LoVo (cell line): ENCODE results near the gene AGPS.
"Not testable (repeated sequence)": the region's sequence is repeated elsewhere in the genome, so short reads cannot be mapped to it uniquely, and the experiment has no call there.

Experiments
- DNase-seq: peaks from one replicate; pipeline ENCODE4 v3.0.0-alpha.2; 2016; ENCODE audit warnings: low spot score

Gene AGPS

GRCh38 chr2:177531706-177532105 is 139.1 kb downstream of the AGPS start:
- DNase-seq, result no peak

- DNase-seq, result no peak
Measured at GRCh38 chr2:177532567-177532966, 140.0 kb downstream of the AGPS start.

GRCh38 chr2:177533253-177533652 is 140.7 kb downstream of the AGPS start:
- DNase-seq, result no peak

GRCh38 chr2:177535000-177535399 is 142.4 kb downstream of the AGPS start:
- no peak for DNase-seq

GRCh38 chr2:177535958-177536504 is 143.5 kb downstream of the AGPS start:
- DNase-seq, result no peak

- DNase-seq, result no peak
Measured at GRCh38 chr2:177537213-177537612, 144.6 kb downstream of the AGPS start.

- no peak for DNase-seq
Measured at GRCh38 chr2:177537636-177538035, 145.1 kb downstream of the AGPS start.

- no peak for DNase-seq
Measured at GRCh38 chr2:177538323-177538722, 145.8 kb downstream of the AGPS start.

- DNase-seq, result no peak
Measured at GRCh38 chr2:177540283-177540682, 147.7 kb downstream of the AGPS start.

GRCh38 chr2:177541258-177541991 is 148.9 kb downstream of the AGPS start:
- DNase-seq, result no peak

- no peak for DNase-seq
Measured at GRCh38 chr2:177542396-177542795, 149.8 kb downstream of the AGPS start.

- DNase-seq, result no peak
Measured at GRCh38 chr2:177543007-177543760, 150.6 kb downstream of the AGPS start.

GRCh38 chr2:177545143-177545542 is 152.6 kb downstream of the AGPS start:
- no peak for DNase-seq

GRCh38 chr2:177545981-177546585 is 153.5 kb downstream of the AGPS start:
- DNase-seq, result no peak

- DNase-seq, result no peak
Measured at GRCh38 chr2:177547122-177547521, 154.5 kb downstream of the AGPS start.

GRCh38 chr2:177547772-177548171 is 155.2 kb downstream of the AGPS start:
- DNase-seq, result no peak

- no peak for DNase-seq
Measured at GRCh38 chr2:177548636-177549035, 156.1 kb downstream of the AGPS start.

- no peak for DNase-seq
Measured at GRCh38 chr2:177549171-177549570, 156.6 kb downstream of the AGPS start.

GRCh38 chr2:177550264-177551200 is 158.0 kb downstream of the AGPS start:
- no peak for DNase-seq

- DNase-seq, result not testable (repeated sequence)
Measured at GRCh38 chr2:177551360-177551759, 158.8 kb downstream of the AGPS start.

GRCh38 chr2:177551989-177552421 is 159.4 kb downstream of the AGPS start:
- DNase-seq, result no peak
